Central memory CD8-positive, alpha-beta T cell (primary cell): Measurements from ENCODE around the gene ZFR2.

Experiments used
- ATAC-seq: fragments of 150-1000 bp; cut with Tn5 transposase; replicated peaks from 2 replicates; pipeline ENCODE4 v1.10.0; 2022; ENCODE audit warnings: mild to moderate bottlenecking, moderate FRiP score, moderate number of reproducible peaks; ENCODE audit not compliant: poor library complexity, severe bottlenecking; ENCODE audit errors: extremely low read depth
- DNase-seq, 2 donors: peaks; one replicate each; pipeline ENCODE4 v3.0.0; 2021; ENCODE audit warnings: low spot score in 2 of 2
- H3K27ac Mint-ChIP-seq: one replicate; pipeline ENCODE4 v1.8.0; 2022; ENCODE audit warnings: low read depth, mild to moderate bottlenecking, moderate library complexity, mixed read lengths
- H3K27me3 Mint-ChIP-seq: one replicate; pipeline ENCODE4 v1.8.0; 2022; ENCODE audit warnings: mixed read lengths
- H3K36me3 Mint-ChIP-seq: one replicate; pipeline ENCODE4 v1.8.0; 2022; ENCODE audit warnings: mild to moderate bottlenecking, moderate library complexity, mixed read lengths; ENCODE audit not compliant: insufficient read depth
- H3K4me1 Mint-ChIP-seq: one replicate; pipeline ENCODE4 v1.8.0; 2022; ENCODE audit warnings: mixed read lengths
- H3K4me3 Mint-ChIP-seq: one replicate; pipeline ENCODE4 v1.8.0; 2022; ENCODE audit warnings: mild to moderate bottlenecking, moderate library complexity, mixed read lengths
- H3K9me3 Mint-ChIP-seq: one replicate; pipeline ENCODE4 v1.8.0; 2022; ENCODE audit warnings: mixed read lengths

Gene ZFR2

DNA sequence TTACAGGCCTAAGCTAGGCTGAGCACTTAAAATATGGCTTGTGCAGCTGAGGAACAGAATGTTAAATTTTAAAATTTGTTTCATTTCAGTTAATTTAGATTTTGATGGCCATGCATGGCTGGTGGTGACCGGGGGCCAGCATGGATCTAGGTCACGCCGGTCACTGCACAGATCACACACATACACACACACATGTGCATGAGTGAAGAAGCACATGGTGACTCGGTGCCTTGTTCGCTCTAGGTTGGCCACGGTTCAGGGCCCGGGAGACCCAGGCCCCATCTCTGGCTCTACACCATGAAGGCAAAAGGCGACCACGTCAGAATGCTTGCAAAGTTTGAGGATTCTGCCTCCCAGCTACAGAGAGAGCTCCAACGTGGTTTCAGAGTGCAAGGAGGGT, 28.0 kb downstream of the ZFR2 start:
- Mint-ChIP-seq H3K27ac (no peak overlapping the region), H3K9me3 (no peaks in the 10 kb centered on the region), H3K36me3 (peaks cover 1% of the 10 kb centered on the region), H3K4me1 (no peaks in the 10 kb centered on the region), H3K27me3 (no peaks in the 10 kb centered on the region), H3K4me3 (no peak overlapping the region)
- DNase-seq (no peak), ATAC-seq (no peak)

DNA sequence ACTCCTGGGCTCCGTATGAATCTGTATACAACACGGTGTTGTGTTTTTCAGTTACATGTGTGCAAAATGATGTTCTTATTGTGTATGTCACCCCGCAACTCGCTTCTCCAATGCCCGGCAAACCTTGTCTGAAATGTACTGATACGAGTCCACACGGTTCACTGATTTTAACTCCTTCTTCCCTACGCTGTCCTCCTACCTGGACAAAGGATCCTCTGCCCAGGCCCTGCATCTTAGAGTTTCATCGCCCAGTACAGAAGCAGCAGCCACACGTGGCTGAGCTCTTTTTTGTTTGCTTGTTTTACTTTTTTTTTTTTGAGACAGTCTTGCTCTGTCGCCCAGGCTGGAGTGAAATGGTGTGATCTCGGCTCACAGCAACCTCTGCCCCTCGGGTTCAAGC, 28.9 kb downstream of the ZFR2 start:
- Mint-ChIP-seq H3K27ac (no peak overlapping the region), H3K9me3 (no peaks in the 10 kb centered on the region), H3K4me1 (no peaks in the 10 kb centered on the region), H3K27me3 (no peaks in the 10 kb centered on the region), H3K36me3 (peaks cover 1% of the 10 kb centered on the region), H3K4me3 (no peak overlapping the region)
- DNase-seq: no peak
- ATAC-seq: no peak

GRCh38 chr19:3838661-3839060, 30.2 kb downstream of the ZFR2 start:
- Mint-ChIP-seq H3K4me1 (no peaks in the 10 kb centered on the region), H3K27ac (no peak overlapping the region), H3K4me3 (no peak overlapping the region), H3K9me3 (no peaks in the 10 kb centered on the region), H3K36me3 (peaks cover 1% of the 10 kb centered on the region), H3K27me3 (no peaks in the 10 kb centered on the region)
- ATAC-seq: no peak
- DNase-seq: no peak

DNA sequence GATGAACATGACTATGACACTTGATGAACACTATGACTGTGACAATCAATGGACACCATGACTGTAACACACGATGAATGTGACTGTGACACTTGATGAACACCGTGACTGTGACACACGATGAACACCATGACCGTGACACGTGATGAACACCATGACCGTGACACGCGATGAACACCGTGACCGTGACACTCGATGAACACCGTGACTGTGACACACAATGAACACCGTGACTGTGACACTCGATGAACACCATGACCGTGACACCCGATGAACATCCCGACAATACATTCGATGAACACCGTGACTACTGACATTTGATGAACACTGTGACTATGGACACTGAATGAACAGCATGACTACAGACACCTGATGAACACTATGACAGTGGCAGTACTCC, 30.9 kb downstream of the ZFR2 start:
- no peak overlapping the region for H3K27ac Mint-ChIP-seq
- no peaks in the 10 kb centered on the region for H3K9me3 Mint-ChIP-seq
- no peaks in the 10 kb centered on the region for H3K4me1 Mint-ChIP-seq
- no peak overlapping the region for H3K4me3 Mint-ChIP-seq
- DNase-seq (no peak), ATAC-seq (no peak)
- H3K36me3 Mint-ChIP-seq: peaks cover 1% of the 10 kb centered on the region
- H3K27me3 Mint-ChIP-seq: no peaks in the 10 kb centered on the region

GRCh38 chr19:3837332-3837731, 31.5 kb downstream of the ZFR2 start:
- no peaks in the 10 kb centered on the region for H3K4me1 Mint-ChIP-seq
- no peak for ATAC-seq
- H3K36me3 Mint-ChIP-seq: peaks cover 1% of the 10 kb centered on the region

DNA sequence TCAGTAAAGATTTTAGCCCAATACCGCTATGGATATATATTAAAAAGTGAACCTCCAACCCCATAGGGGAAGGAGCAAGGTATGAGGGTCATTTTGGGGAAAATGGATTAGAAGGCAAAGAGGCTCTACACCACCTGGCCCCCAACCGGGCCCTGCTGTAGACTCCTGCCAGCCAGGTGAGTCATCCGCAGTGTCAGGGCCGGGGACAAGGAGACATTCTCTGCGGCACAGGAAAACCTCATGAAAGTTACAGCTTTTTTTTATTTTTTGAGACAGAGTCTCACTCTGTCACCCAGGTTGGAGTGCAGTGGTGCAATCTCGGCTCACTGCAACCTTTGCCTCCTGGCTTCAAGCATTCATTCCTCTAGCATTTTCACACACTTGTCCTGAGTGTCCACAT, 32.0 kb downstream of the ZFR2 start:
- Mint-ChIP-seq H3K4me1 (no peaks in the 10 kb centered on the region), H3K4me3 (no peak overlapping the region), H3K27ac (no peak overlapping the region), H3K9me3 (no peaks in the 10 kb centered on the region), H3K36me3 (peaks cover 1% of the 10 kb centered on the region), H3K27me3 (no peaks in the 10 kb centered on the region)
- no peak for ATAC-seq
- DNase-seq: no peak

More at GRCh38 chr19:3837332-3837731, 31.5 kb downstream of the ZFR2 start:
- Mint-ChIP-seq H3K27ac (no peak overlapping the region), H3K27me3 (no peaks in the 10 kb centered on the region), H3K4me3 (no peak overlapping the region), H3K9me3 (no peaks in the 10 kb centered on the region)
- DNase-seq: no peak

DNA sequence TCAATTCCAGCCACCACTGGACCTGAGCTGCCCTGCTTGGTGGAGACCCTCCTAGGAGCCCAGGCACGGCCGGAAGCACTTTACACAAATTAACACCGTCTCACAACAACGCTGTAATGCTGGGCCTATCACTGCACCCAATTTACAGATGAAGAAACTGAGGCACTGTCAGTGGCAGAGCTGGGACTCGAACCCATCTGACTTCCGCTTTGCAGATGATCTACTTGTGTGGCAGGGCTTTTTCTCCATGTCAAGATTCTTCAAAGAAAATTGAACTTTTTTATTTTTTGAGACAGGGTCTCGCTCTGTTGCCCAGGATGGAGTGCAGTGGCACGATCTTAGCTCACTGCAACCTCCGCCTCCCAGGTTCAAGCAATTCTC, 33.8 kb downstream of the ZFR2 start:
- Mint-ChIP-seq H3K9me3 (no peaks in the 10 kb centered on the region), H3K36me3 (peaks cover 1% of the 10 kb centered on the region), H3K27me3 (no peaks in the 10 kb centered on the region), H3K4me1 (no peaks in the 10 kb centered on the region), H3K4me3 (no peak overlapping the region), H3K27ac (no peak overlapping the region)
- no peak for ATAC-seq
- no peak for DNase-seq

DNA sequence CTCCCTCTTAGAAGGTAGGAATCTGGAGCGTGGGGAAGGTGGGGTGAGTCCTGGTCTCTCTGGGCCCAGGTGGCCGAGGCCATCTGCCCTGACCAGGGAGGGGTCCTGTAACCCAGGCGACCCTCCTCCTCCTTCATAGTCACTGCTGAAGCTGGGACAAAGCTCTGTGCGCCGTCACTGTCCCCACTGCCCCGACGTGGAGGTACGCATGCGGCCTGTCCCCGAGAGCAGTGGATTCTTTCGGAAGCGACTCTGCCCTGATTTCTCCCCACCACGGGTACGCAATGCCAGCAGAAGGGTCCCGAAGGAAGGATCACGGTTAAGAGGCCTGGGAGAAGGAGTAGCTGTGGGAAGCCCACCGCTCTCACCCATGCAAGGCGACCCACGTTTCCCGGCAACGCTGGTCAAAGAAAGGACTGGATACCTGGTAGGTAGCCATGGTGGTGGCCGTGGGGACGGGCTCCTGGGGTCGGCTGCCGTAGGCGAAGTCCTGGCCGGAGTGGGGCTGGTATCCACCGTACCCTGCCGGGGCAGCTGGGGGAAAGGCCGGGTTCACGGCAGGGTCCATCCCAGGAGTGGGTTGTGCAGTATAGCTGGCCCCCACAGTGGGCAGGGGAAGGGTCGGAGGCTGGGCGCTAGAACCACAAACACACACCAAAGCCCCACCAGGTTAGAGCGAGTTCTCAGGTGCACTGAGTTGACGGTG, 34.3 kb downstream of the ZFR2 start:
- H3K27ac Mint-ChIP-seq: no peak overlapping the region
- no peaks in the 10 kb centered on the region for H3K4me1 Mint-ChIP-seq
- H3K9me3 Mint-ChIP-seq: no peaks in the 10 kb centered on the region
- H3K36me3 Mint-ChIP-seq: peaks cover 1% of the 10 kb centered on the region
- DNase-seq: no peak
- H3K4me3 Mint-ChIP-seq: no peak overlapping the region
- ATAC-seq: no peak
- no peaks in the 10 kb centered on the region for H3K27me3 Mint-ChIP-seq

DNA sequence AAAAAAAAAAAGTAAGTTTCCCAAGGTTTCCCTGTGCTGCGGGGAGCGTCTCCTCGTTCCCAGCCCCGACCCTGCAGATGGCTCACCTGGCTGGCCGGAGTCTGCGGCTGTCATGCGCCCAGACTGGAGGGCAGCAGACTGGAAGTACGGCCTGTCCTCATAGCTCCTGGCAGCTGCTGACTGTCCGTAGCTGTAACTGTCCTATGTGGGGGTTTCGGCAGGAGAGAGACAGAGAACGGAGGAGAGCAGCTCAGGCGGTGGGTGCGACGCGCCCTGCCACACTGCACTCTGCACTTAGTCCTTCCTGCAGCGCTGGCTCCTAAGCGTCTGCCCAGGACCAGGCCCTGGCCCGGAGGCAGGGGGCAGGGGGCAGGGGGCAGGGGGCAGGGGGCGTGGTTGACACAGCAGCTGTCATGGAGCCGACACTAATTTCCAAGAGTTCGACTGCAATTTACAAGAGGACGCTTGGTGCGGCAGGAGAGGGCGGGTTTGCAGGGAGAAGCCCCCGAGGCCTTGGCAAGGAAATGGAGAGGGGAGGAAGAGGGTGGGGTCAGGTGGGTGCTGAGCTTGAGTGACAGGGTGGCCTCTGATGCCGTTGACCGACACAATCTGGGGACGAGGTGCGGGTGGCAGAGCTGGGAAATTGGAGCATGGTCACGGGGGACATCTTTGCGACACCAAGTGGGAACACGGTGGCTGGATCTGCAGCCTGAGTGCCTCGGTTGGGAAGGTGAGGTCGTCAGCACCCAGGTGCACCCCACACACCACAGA, 35.1 kb downstream of the ZFR2 start:
- Mint-ChIP-seq H3K4me1 (no peaks in the 10 kb centered on the region), H3K9me3 (no peaks in the 10 kb centered on the region), H3K4me3 (no peak overlapping the region), H3K27ac (no peak overlapping the region), H3K36me3 (no peaks in the 10 kb centered on the region), H3K27me3 (no peaks in the 10 kb centered on the region)
- ATAC-seq (no peak), DNase-seq (no peak)

DNA sequence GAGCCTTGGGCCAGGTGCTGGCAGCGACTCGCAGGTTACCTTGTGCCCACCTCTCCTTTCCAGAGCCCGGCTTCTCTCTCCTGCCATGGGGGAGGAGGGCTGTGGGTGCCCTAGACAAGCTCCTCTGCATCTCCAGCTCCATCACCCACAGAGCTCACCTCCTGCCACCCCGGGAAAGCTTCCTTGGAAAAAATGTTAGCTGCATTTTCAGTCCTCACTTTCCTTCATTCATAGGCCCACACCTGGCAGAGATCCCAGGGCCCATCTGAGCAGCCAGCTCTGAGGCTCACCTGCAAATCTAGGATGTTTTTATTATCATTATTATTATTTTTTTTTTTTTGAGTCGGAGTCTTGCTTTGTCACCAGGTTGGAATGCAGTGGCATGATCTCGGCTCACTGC, 36.8 kb downstream of the ZFR2 start:
- H3K9me3 Mint-ChIP-seq: no peaks in the 10 kb centered on the region

DNA sequence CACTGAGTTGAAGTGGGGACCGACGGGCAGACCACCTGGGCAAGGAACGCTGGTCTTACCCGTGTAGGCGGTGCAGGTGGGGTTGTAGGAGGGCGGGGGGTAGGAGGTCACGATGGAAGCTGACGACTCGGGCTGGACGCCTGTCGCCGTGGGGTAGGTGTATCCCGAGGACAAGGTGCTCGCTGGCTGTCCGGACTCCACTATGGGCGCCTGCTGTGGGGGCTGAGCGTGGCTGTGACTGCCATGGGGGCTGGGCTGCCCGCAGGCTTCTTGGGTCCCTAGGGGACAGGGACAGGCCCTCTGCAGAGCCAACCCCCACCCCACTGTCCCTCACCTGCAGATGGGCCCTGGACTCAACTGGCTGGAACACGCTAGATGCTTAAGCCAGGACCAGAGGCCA, 37.2 kb downstream of the ZFR2 start:
- ATAC-seq: no peak
- no peaks in the 10 kb centered on the region for H3K4me1 Mint-ChIP-seq
- H3K27me3 Mint-ChIP-seq: no peaks in the 10 kb centered on the region
- H3K27ac Mint-ChIP-seq: no peak overlapping the region
- H3K9me3 Mint-ChIP-seq: no peaks in the 10 kb centered on the region
- no peak for DNase-seq
- no peaks in the 10 kb centered on the region for H3K36me3 Mint-ChIP-seq
- H3K4me3 Mint-ChIP-seq: no peak overlapping the region

More for the DNA sequence above, 36.8 kb downstream of the ZFR2 start:
- DNase-seq (no peak), ATAC-seq (no peak)
- Mint-ChIP-seq H3K27me3 (no peaks in the 10 kb centered on the region), H3K4me1 (no peaks in the 10 kb centered on the region), H3K4me3 (no peak overlapping the region), H3K27ac (no peak overlapping the region), H3K36me3 (no peaks in the 10 kb centered on the region)

- H3K4me1 Mint-ChIP-seq: no peaks in the 10 kb centered on the region
- H3K27me3 Mint-ChIP-seq: no peaks in the 10 kb centered on the region
- H3K9me3 Mint-ChIP-seq: no peaks in the 10 kb centered on the region
- H3K36me3 Mint-ChIP-seq: no peaks in the 10 kb centered on the region
- ATAC-seq: no peak
- no peak overlapping the region for H3K4me3 Mint-ChIP-seq
- DNase-seq: no peak
- no peak overlapping the region for H3K27ac Mint-ChIP-seq
Observed at GRCh38 chr19:3830621-3831589, 37.9 kb downstream of the ZFR2 start.
